Keratinocyte (primary cell): ENCODE results near the gene CLEC18A. TPM values are rescaled to one million over a fixed set of nuclear protein-coding genes. Genes with fewer than 3 reads are reported as not detected.

Source experiments
- DNase-seq: peaks from one replicate; pipeline ENCODE4 v3.0.0-alpha.2; 2011; ENCODE audit warnings: low read depth, missing footprints, low spot score
- FAIRE-seq: peaks from 2 replicates; lab custom pipeline; 2011; peaks lifted over from hg19 to GRCh38; lab: Jason Lieb, UNC
- H2AFZ ChIP-seq: 2 replicates; pipeline ENCODE4 v1.6.0; 2012; ENCODE audit warnings: low read length, control low read depth, inconsistent platforms; ENCODE audit not compliant: control insufficient read depth
- H3K27ac ChIP-seq: 2 replicates; pipeline ENCODE4 v1.5.1; 2011; ENCODE audit warnings: low read length; ENCODE audit not compliant: control insufficient read depth, insufficient read depth
- H3K27me3 ChIP-seq: 3 replicates; pipeline ENCODE4 v1.6.0; 2011; ENCODE audit warnings: low read length; ENCODE audit not compliant: control insufficient read depth, insufficient read depth; ENCODE audit errors: extremely low read depth
- H3K36me3 ChIP-seq, 2 experiments: 2 replicates in 1 of 2; 3 replicates in 1 of 2; pipeline ENCODE4 v1.5.1; 2011; ENCODE audit warnings: low read length in 2 of 2, mild to moderate bottlenecking in 1 of 2; ENCODE audit not compliant: control insufficient read depth in 2 of 2, insufficient read depth in 2 of 2; ENCODE audit errors: extremely low read depth in 1 of 2
- H3K4me1 ChIP-seq: 3 replicates; pipeline ENCODE4 v1.5.1; 2011; ENCODE audit warnings: low read length; ENCODE audit not compliant: control insufficient read depth, insufficient read depth; ENCODE audit errors: extremely low read depth
- H3K4me2 ChIP-seq: 3 replicates; pipeline ENCODE4 v1.6.0; 2011; ENCODE audit warnings: low read depth, low read length; ENCODE audit not compliant: control insufficient read depth, insufficient read depth; ENCODE audit errors: extremely low read depth
- H3K4me3 ChIP-seq, 3 experiments: fragments of 200-600 bp in 1 of 3; sonication (generic) in 1 of 3; 2 replicates in 2 of 3; 3 replicates in 1 of 3; pipeline ENCODE4 v1.5.1; 2011 to 2016; ENCODE audit warnings: low read length in 3 of 3, mild to moderate bottlenecking in 3 of 3, control low read depth in 2 of 3, inconsistent platforms in 1 of 3, low read depth in 1 of 3, mixed read lengths in 1 of 3, mixed run types in 1 of 3, moderate library complexity in 1 of 3; ENCODE audit not compliant: control insufficient read depth in 2 of 3, insufficient read depth in 2 of 3; ENCODE audit errors: extremely low read depth in 1 of 3
- H3K79me2 ChIP-seq: 2 replicates; pipeline ENCODE4 v1.6.0; 2012; ENCODE audit warnings: low read length; ENCODE audit not compliant: control insufficient read depth, insufficient read depth
- H3K9ac ChIP-seq: 3 replicates; pipeline ENCODE4 v1.6.0; 2011; ENCODE audit warnings: low read length; ENCODE audit not compliant: control insufficient read depth, insufficient read depth; ENCODE audit errors: extremely low read depth
- H3K9me1 ChIP-seq: 3 replicates; pipeline ENCODE4 v1.6.0; 2011; ENCODE audit warnings: low read length; ENCODE audit not compliant: control insufficient read depth, insufficient read depth; ENCODE audit errors: extremely low read depth
- H3K9me3 ChIP-seq: 2 replicates; pipeline ENCODE4 v1.5.1; 2012; ENCODE audit warnings: low read depth, low read length; ENCODE audit not compliant: control insufficient read depth
- H4K20me1 ChIP-seq: 3 replicates; pipeline ENCODE4 v1.6.0; 2011; ENCODE audit warnings: low read length; ENCODE audit not compliant: control insufficient read depth, insufficient read depth; ENCODE audit errors: extremely low read depth
- EZH2 ChIP-seq: IDR thresholded peaks from one replicate; pipeline ENCODE4 v1.6.1; 2012; ENCODE audit warnings: inconsistent platforms, mild to moderate bottlenecking, low read length, moderate library complexity
- dilution Hi-C: fragments of 300-500 bp; cut with MboI; formaldehyde crosslinking; loops from one replicate; pipeline ENCODE4 v1.7.0; 2020; ENCODE audit warnings: low sequenced_read_pairs; ENCODE audit not compliant: extremely low pct_ligation_motif_present
- polyA plus RNA-seq, 5 experiments: library from polyadenylated mRNA; depleted of rRNA in 3 of 5; stranded (reverse) in 3 of 5; stranded (forward) in 1 of 5; unstranded in 1 of 5; fragments of >200 nt; gene quantifications; 1 replicate in 1 of 5; 2 replicates in 3 of 5; 3 replicates in 1 of 5; pipeline versions ENCODE4 v1.2.1 to v1.2.3, GENCODE V29; 2011 to 2012; ENCODE audit warnings: missing spikeins in 2 of 5, low read depth in 1 of 5, low replicate concordance in 1 of 5
- TF ChIP-seq, protein P1 (sequence below), 3 experiments: IDR thresholded peaks in 1 of 3; conservative IDR thresholded peaks in 1 of 3; optimal IDR thresholded peaks in 1 of 3; 2 replicates in 2 of 3; 3 replicates in 1 of 3; pipeline versions ENCODE3 to v1.5.1; 2011; ENCODE audit warnings: low read length in 3 of 3, mild to moderate bottlenecking in 3 of 3, moderate library complexity in 2 of 3, control low read depth in 1 of 3, inconsistent platforms in 1 of 3; ENCODE audit not compliant: insufficient read depth in 2 of 3; ENCODE audit errors: extremely low read depth in 1 of 3

CLEC18A gene
- polyA plus RNA-seq, 1 donor (not counting 4 experiments of a cell fraction or from before 2014, with no cell fraction given), result 0.14 TPM

DNA sequence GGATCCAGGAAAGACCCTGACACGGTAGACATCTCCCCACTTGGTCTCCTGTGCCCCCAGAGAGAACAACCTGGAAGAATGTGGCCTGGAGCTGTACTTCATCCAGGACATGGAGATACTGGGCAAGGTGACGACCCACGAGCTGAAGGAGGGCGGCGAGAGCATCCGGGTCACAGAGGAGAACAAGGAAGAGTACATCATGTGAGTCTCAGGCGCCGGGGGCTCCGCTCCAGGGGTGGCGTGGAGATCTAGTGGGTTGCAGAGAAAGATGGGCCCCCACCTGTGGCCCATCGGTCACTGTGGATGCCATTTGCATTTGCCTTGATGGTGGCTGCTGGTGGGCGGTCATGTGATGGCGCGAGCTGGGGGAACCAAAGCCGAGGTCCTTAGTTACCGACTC lies 14.9 kb upstream of the CLEC18A start:
- dilution Hi-C loops, result no loop called here
- no peaks in the 10 kb centered on the region for H3K9me3 ChIP-seq
- no peak overlapping the region for H3K4me2 ChIP-seq
- H3K4me1 ChIP-seq, result no peaks in the 10 kb centered on the region
- FAIRE-seq, result no peak
- H3K36me3 ChIP-seq, result peaks cover 4 to 33% of the 10 kb centered on the region in 2 experiments
- H2AFZ ChIP-seq, result no peak overlapping the region
- no peak for DNase-seq
- TF ChIP-seq, protein P1, sequence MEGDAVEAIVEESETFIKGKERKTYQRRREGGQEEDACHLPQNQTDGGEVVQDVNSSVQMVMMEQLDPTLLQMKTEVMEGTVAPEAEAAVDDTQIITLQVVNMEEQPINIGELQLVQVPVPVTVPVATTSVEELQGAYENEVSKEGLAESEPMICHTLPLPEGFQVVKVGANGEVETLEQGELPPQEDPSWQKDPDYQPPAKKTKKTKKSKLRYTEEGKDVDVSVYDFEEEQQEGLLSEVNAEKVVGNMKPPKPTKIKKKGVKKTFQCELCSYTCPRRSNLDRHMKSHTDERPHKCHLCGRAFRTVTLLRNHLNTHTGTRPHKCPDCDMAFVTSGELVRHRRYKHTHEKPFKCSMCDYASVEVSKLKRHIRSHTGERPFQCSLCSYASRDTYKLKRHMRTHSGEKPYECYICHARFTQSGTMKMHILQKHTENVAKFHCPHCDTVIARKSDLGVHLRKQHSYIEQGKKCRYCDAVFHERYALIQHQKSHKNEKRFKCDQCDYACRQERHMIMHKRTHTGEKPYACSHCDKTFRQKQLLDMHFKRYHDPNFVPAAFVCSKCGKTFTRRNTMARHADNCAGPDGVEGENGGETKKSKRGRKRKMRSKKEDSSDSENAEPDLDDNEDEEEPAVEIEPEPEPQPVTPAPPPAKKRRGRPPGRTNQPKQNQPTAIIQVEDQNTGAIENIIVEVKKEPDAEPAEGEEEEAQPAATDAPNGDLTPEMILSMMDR (optimal IDR thresholded peaks at IDR 0.05 in 1 of 3, IDR thresholded peaks at IDR 0.05 in 1 of 3, conservative IDR thresholded peaks at IDR 0.05 in 1 of 3; ENCODE audit: extremely low read depth in 1 of 3, insufficient read depth in 2 of 3, low read length in 3 of 3), result no peak
- H3K27me3 ChIP-seq, result no peaks in the 10 kb centered on the region
- H3K9me1 ChIP-seq, result no peaks in the 10 kb centered on the region
- H3K27ac ChIP-seq, result no peak overlapping the region
- H3K4me3 ChIP-seq, result no peak overlapping the region
- no peaks in the 10 kb centered on the region for H3K79me2 ChIP-seq
- H3K9ac ChIP-seq, result no peak overlapping the region
- H4K20me1 ChIP-seq, result no peaks in the 10 kb centered on the region

- Histone ChIP-seq H3K9ac (no peak overlapping the region), H2AFZ (no peak overlapping the region), H3K36me3 (peaks cover 4 to 33% of the 10 kb centered on the region in 2 experiments), H3K4me3 (no peak overlapping the region), H3K27ac (no peak overlapping the region), H3K9me1 (no peaks in the 10 kb centered on the region), H3K4me2 (no peak overlapping the region), H3K27me3 (no peaks in the 10 kb centered on the region), H3K4me1 (no peaks in the 10 kb centered on the region), H4K20me1 (no peaks in the 10 kb centered on the region), H3K79me2 (no peaks in the 10 kb centered on the region), H3K9me3 (no peaks in the 10 kb centered on the region)
- TF ChIP-seq EZH2, result no peak
- TF ChIP-seq, protein P1 (optimal IDR thresholded peaks at IDR 0.05 in 1 of 3, IDR thresholded peaks at IDR 0.05 in 1 of 3, conservative IDR thresholded peaks at IDR 0.05 in 1 of 3; ENCODE audit: extremely low read depth in 1 of 3, insufficient read depth in 2 of 3, low read length in 3 of 3), result no peak
- dilution Hi-C loops, result no loop called here
- DNase-seq (no peak), FAIRE-seq (no peak)
Measured at GRCh38 chr16:69936751-69937211, 14.4 kb upstream of the CLEC18A start.
